Measurements from ENCODE around the gene NUDT14.

Gene NUDT14

GRCh38 chr14:105180592-105181548 lies at the start of gene NUDT14:
NUDT14 (minus strand) TSS chr14:105181312; CDS start chr14:105181209, 103 bp downstream.
- DNase-seq, result no peak

GRCh38 chr14:105229099-105229655 lies 48.1 kb upstream of the NUDT14 start:
- DNase-seq, result no peak

DNA sequence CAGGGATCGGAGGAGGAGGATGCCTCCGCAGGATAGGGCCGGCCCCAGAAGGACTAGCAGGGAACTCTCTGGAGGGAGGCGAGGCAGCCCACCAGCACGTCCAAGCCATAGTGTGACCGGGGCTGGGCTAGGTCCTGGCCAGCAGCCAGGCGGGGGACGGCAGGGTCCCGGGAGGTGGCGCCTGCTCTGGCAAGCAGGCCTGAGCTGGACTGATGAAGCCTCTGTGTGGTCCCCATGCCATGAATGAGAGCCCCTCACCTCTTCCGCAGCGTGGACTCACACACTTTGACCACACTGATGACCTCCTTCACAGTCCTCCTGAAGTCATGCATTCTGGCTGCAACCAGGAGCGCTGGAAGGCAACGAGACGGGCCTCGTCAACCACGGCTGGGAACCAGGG lies 47.5 kb upstream of the NUDT14 start:
- no peak for DNase-seq

- DNase-seq, result no peak
These were observed 46.2 kb upstream of the NUDT14 start for GRCh38 chr14:105227346-105227745.

GRCh38 chr14:105226198-105226597 lies 45.1 kb upstream of the NUDT14 start:
- DNase-seq, result no peak

DNA sequence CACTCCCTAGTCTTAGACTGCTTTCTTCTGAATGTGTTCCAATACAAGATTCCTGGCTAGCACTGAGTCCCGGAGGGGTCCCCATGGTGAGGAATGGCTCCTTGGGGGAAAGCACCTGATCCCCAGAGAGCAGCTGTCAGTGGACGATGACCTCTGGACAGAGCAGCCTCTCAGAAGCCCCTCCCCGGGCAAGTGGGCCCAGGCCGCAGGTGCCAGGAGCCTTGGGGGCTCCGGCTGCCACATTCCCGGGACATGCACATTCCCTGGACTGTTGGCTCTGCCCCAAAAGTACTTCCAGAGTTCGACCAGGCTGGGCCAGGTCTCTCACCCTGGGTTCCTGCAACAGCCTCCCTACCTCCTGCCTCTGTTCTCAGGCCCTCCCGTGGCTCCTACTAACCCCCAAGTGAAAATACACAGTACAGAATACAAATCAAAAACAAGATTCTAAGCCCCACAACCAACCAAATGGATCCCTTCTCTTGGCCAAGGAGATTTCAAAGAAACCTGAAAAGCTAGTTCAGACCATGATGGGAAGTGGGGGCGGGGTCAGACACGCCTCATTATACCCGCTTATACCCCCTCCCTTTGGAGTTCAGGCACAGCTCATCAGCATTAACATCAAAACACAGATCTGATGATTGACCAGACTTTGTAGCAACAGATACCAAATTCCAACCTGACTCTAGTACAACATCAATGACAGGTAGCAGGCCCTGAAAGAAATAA lies 43.9 kb upstream of the NUDT14 start:
- DNase-seq, result no peak

GRCh38 chr14:105223770-105224544 lies 42.8 kb upstream of the NUDT14 start:
- no peak for DNase-seq

- DNase-seq, result no peak
These were observed 42.1 kb upstream of the NUDT14 start for GRCh38 chr14:105223260-105223659.

DNA sequence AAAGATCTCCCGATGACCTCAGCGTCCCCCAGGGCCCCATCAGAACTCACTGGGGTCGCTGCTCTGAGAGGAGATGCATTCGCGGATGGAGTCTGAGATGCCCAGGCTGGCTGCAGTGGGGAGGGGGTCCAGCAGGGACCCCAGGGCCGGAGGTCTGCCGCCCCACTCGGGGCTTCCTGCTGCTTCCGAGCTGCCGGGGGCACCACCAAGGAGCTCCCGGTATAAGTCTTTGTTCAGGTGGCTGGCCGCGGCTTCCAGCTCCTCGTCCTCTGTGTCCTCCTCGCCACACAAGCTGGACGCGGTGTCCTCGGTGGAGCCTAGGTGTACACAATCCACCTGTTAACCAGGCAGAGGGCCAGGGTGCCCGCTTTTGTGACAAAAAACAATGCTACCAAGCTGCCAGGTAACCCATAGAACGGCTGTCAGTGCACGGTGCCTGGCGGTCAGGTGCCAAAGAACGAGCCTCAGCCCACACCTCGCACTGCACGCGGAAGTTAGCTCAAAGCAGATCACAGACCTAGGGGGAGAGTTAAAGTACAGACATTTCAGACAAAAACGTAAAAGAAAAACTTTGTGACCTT lies 40.6 kb upstream of the NUDT14 start:
- no peak for DNase-seq

DNA sequence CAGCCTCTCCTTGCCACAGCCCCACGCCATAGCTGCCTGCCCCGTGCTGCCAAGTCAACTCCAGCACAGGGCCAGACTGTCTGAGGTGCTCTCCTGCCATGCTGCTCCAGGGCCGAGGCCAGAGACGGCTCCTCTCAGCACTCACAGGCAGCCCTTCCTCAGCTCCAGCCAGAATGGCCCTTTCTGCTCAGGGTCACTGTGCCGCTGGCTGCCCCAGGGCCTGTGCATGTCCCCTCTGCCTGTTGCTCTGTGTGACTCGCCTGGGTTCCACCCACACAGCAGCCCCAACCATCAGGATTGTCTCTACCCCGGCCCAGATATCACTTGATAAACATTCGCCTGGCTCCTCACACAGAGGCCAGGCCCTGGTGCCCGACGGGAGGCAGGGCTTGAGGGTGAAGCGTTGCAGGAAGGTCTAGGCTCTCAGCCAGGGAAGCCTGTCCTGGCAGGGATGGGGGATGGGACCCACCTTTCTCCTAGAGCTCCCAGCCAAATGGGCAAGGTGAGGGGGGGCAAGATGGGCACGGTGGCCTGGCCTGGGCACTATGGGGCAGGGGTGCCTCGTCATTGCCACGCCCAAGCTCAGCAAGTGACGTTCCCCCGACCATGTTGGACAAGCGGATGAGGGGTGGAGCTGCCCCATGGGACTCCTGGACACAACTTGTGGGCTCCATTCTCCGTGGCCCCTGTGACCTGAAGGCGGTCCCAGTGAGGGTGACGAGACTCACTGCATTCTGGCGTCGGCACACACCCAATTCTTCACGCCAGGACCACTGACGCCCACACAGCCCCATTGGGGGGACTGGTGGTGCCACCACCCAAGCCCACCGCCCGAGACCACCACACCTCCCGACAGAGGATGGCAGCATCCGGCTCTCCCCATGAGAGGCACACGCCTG lies 39.8 kb upstream of the NUDT14 start:
- DNase-seq, result no peak

- no peak for DNase-seq
These were observed 38.6 kb upstream of the NUDT14 start for GRCh38 chr14:105219753-105220152.

- no peak for DNase-seq
These were observed 38.0 kb upstream of the NUDT14 start for GRCh38 chr14:105219043-105219612.

DNA sequence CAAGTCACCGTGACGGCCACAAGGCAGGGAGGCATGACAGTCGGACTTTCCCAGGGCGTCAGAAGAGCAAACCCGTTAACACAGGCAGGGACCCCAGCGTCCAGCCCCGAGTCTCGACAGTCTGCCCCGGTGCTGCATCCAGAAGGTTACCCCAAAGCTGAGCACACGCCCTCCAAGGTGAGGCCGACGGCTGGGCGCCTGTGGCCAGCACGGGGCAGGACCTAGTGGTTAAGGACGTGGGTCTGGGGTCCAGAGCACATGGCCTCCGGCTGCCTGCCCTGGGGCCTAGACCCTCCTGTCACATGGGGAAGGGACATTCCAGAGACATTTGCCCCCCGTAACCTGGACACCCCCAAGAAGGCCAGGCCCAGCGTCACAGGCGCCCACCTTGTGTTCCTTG lies 37.5 kb upstream of the NUDT14 start:
- no peak for DNase-seq

DNA sequence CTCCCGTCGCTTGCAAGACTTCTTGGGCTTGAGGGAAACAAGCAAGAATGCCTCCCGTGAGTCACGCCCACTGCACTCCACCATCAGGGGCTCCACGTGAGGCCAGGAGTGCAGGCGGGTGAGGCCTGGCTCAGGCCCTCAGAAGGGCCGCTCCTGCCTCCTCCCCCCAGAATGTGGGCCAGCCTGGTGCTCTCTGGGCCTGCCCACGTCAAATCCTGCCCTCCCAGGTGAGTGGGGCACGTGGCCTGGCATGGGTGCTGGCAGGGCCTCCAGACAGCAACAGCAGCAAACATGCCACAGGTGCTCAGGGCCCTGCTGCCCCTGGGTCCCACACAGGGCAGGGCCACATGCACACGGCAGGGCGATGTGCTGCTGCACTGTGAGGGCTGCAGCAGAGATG lies 36.7 kb upstream of the NUDT14 start:
- DNase-seq, result no peak

DNA sequence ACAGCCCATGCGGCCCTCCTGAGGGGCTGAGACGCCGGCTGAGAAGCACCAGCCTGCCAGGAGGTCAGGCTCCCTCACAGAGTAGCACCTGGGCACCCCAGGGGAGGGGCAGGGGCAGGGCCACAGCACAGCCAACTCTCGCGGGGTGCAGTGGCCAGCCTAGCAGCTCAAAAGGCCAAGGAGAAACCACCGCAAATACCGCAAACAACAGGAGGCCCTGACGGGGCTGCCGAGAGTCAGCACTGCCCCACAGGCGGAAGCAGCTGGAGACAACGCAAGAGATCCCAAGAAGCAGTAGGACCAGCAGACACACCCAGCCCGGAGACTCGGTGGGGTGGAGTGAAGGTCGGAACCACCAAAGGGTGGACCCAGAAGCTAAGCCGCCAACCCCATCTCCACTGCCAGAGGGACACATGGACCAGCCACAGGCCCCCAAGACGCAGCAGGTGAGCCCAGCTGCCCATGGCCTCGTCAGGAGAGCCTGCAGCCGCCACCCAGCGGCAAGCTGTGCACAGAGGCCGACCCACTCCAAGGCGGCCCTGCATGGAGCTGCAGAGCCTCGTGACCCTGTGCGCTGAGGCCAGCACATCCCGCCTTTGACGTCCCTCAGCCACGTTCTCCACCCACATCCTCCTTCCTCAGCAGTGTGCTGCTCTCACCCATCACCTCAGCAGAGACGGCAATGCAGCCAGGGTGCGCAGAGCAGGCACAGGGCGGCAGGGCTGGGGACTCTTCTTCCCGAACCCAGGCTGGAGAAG lies 35.6 kb upstream of the NUDT14 start:
- DNase-seq, result no peak

- no peak for DNase-seq
These were observed 34.5 kb upstream of the NUDT14 start for GRCh38 chr14:105215602-105216001.

GRCh38 chr14:105214324-105214915 lies 33.3 kb upstream of the NUDT14 start:
- DNase-seq, result no peak

DNA sequence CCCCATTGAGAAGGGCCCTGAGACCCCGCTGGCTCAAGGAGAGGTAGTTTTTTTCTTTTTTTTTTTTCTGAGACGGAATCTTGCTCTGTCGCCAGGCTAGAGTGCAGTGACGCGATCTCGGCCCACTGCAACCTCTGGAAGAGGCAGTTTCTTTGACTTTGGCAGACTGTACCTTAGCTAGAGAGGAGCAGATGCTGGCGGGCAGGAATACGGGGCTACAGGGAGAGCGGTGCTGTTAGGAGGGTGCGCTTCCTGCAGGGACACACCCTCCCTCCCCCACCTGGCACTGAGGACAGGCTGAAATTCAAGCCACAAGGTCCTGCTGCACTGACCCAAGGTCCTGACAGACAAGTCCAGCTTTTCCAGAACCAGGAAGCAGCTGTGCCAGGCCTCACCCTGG lies 32.2 kb upstream of the NUDT14 start:
- no peak for DNase-seq

GRCh38 chr14:105212541-105213300 lies 31.6 kb upstream of the NUDT14 start:
- no peak for DNase-seq

Measured in amniotic stem cell (primary cell).